Ovary (tissue), 9 donors: Measurements from ENCODE around the gene SPIB. TPM values are rescaled to one million over a fixed set of nuclear protein-coding genes. Genes with fewer than 3 reads are reported as not detected.

Source experiments
- DNase-seq, 5 donors: peaks; one replicate each; pipeline ENCODE4 v3.0.0-alpha.2; 2019 to 2020
- H3K27ac ChIP-seq, 2 donors: fragments of 200-600 bp; one replicate each; pipeline versions ENCODE4 v1.5.1 to v1.8.0; 2019 to 2022
- H3K27me3 ChIP-seq: fragments of 200-600 bp; one replicate; pipeline ENCODE4 v1.8.0; 2022
- H3K36me3 ChIP-seq: fragments of 200-600 bp; sonication (generic); one replicate; pipeline ENCODE4 v1.5.1; 2019
- H3K4me1 ChIP-seq: one replicate; pipeline ENCODE4 v1.8.1; 2013; ENCODE audit warnings: mild to moderate bottlenecking, moderate library complexity; ENCODE audit not compliant: insufficient read depth
- H3K4me3 ChIP-seq: fragments of 200-600 bp; sonication (generic); one replicate; pipeline ENCODE4 v1.5.1; 2017
- H3K9me3 ChIP-seq, 2 donors: fragments of 200-600 bp in 1 of 2; sonication (generic) in 1 of 2; one replicate each; pipeline versions ENCODE4 v1.5.1 to v1.8.1; 2013 to 2019; ENCODE audit warnings: mild to moderate bottlenecking in 1 of 2, moderate library complexity in 1 of 2
- CTCF ChIP-seq, 3 donors: fragments of 450-650 bp in 2 of 3; fragments of 200-600 bp in 1 of 3; IDR thresholded peaks; one replicate each; pipeline versions ENCODE4 v1.5.1 to v1.8.0; 2016 to 2022; ENCODE audit warnings: antibody characterized with exemption in 3 of 3, mild to moderate bottlenecking in 1 of 3
- EP300 ChIP-seq: sonication (generic); formaldehyde crosslinking; IDR thresholded peaks from one replicate; pipeline ENCODE4 v1.6.1; 2017; ENCODE audit warnings: antibody characterized with exemption
- POLR2A ChIP-seq: fragments of 450-650 bp; IDR thresholded peaks from one replicate; pipeline ENCODE4 v1.6.1; 2017; ENCODE audit warnings: antibody characterized with exemption, mild to moderate bottlenecking, moderate library complexity
- WGBS, 3 donors: extraction: QIAGEN DNeasy Blood & Tissue Kit in 1 of 3; methylation state at CpG; one replicate each; pipeline versions ENCODE4 v1.1.5 to v1.1.7; 2013 to 2017; 5-methylcytosine and 5-hydroxymethylcytosine counted together
- intact Hi-C, 4 donors: fragments of 100-400 bp; cut with DNase I; formaldehyde crosslinking; loops; one replicate each; pipeline versions ENCODE4 v1.11.0 to v1.15.1; 2022 to 2023
- polyA plus RNA-seq, 2 donors: library from polyadenylated mRNA; stranded (reverse); fragments of 200-250 nt in 1 of 2; fragments of 350-450 nt in 1 of 2; fragmentation: Illumina TruSeq in 1 of 2; extraction: RNeasy Lipid Tissue Mini Kit (QIAGEN cat#74804) in 1 of 2; gene quantifications; one replicate each; pipeline ENCODE4 v1.2.3, GENCODE V29; 2013 to 2014
- total RNA-seq, 7 donors: library from RNA; depleted of rRNA in 2 of 7; stranded (reverse); fragments of >200 nt in 2 of 7; fragmentation: NEBNext Ultra II Directional in 3 of 7; extraction: Animal tissue kit (Norgen Biotek cat#: 25700) in 3 of 7; gene quantifications; one replicate each; pipeline versions ENCODE4 v1.1.0 to v1.2.4, GENCODE V29; 2016 to 2023
- donor health status: DM: no; HTN: no; CAD: no; lungs with moderate emphysema.
- donor health status: DM: no; HTN: no; CAD: no.
- donor health status: Bipolar disorder and iron deficiency.
- donor health status: DM: yes; HTN: yes; CAD: no.
- donor health status: DM: no; HTN: no; CAD: no.
- donor health status: DM: yes; HTN: yes; CAD: no.

Gene SPIB
- total and polyA plus RNA-seq, 9 donors = 0.12 to 0.46 (median 0.25) TPM; not detected in 5

DNA sequence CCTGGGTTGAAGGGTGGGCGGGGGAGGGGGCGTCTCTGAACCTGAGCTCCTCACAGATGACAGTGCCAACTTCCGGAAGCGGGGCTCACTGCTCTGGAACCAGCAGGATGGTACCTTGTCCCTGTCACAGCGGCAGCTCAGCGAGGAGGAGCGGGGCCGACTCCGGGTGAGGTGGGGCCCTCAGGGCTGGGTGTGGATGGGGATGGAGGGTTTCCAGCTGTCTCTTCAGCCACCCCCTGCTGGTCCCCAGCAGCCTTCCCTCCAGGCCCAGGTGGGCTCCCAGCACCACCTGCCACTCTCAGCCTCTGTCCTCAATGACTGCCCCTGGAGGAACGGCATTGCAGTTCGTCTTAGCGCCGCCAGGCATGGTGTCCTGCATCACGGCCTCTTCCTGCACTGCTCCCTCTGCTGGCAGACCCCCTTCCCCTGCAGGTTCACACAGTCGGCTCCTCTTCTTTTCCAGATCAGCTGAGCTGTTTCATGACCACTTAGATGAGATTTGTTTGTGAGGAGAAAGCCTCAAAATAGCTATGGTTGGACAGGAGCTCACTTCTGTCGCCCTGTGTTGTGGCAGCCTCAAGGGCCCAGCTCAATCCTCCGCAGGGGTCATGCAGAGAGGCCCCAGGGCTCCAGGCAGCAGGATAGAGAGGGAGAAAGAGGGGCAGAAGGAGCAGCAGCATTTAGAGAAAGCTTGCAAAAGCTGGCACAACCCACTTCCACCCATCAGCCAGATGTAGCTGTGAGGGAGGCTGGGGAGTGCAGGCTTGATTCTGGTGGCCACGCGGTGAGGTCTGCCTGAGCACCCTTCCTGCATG is 60.4 kb downstream of the SPIB start:
- Histone ChIP-seq H3K27ac (peak overlapping the region in 1 of 2 donors; percentile 20), H3K9me3 (no peaks in the 10 kb centered on the region), H3K4me3 (no peak overlapping the region), H3K27me3 (no peaks in the 10 kb centered on the region), H3K36me3 (no peaks in the 10 kb centered on the region), H3K4me1 (peaks cover 15% of the 10 kb centered on the region)
- no peak for DNase-seq
- no peak for TF ChIP-seq CTCF (IDR thresholded peaks at IDR 0.05)
- TF ChIP-seq EP300 = no peak
- no peak for TF ChIP-seq POLR2A
- 81 to 87% (median 86%) methylated on average over 19 of the region's 19 CpGs for WGBS, 3 donors
- intact Hi-C loops = loop anchor here in 1 of 4 donors (5.0 kb wide), 1 partner anchor 102 kb away; the partner anchor contains the start of gene NR1H2

DNA sequence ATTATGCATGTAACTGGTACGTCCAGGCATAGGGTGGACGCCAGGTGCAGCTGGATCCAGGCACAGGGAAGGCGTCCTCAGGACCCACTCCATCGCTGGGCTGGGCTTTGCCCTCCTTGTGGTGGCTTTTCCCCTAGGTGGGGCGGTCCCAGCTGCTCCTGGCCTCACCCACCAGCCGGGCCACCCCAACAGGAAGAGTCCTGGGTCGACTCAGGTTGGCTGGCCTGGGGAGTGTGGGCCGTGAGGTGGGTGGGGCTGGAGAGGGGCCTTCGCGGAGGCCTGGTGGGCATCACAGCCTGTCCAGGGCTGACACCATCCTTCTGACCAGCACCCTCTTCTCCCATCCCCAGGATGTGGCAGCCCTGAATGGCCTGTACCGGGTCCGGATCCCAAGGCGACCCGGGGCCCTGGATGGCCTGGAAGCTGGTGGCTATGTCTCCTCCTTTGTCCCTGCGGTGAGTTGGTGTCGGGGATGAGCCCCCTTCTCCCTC is 61.1 kb downstream of the SPIB start:
- 87 to 92% (median 92%) methylated on average over 12 to 16 of the region's 16 CpGs for WGBS, 3 donors
- H3K27me3 ChIP-seq = no peaks in the 10 kb centered on the region
- no peak for DNase-seq
- H3K4me1 ChIP-seq = peaks cover 15% of the 10 kb centered on the region
- no peak overlapping the region for H3K4me3 ChIP-seq
- no peaks in the 10 kb centered on the region for H3K36me3 ChIP-seq
- no peak overlapping the region for H3K27ac ChIP-seq
- no peaks in the 10 kb centered on the region for H3K9me3 ChIP-seq
- TF ChIP-seq EP300 (no peak), CTCF (IDR thresholded peaks at IDR 0.05) (no peak), POLR2A (no peak)
- intact Hi-C loops = loop anchor here in 1 of 4 donors (5.0 kb wide), 1 partner anchor 103 kb away; the partner anchor contains the start of gene NR1H2

GRCh38 chr19:50480281-50481111 is 61.8 kb downstream of the SPIB start:
- Histone ChIP-seq H3K9me3 (no peaks in the 10 kb centered on the region), H3K36me3 (no peaks in the 10 kb centered on the region), H3K4me1 (peaks cover 15% of the 10 kb centered on the region), H3K4me3 (no peak overlapping the region), H3K27me3 (no peaks in the 10 kb centered on the region), H3K27ac (no peak overlapping the region)
- DNase-seq = no peak
- 84 to 88% (median 88%) methylated on average over 36 to 37 of the region's 37 CpGs for WGBS, 3 donors
- intact Hi-C loops = no loop called here
- TF ChIP-seq POLR2A = no peak
- no peak for TF ChIP-seq EP300
- TF ChIP-seq CTCF (IDR thresholded peaks at IDR 0.05) = no peak

Other genes starting within 250 kb of the SPIB start
- gene MYH14, start 215.3 kb upstream of the SPIB start, total RNA-seq = 10 to 100 TPM in 3 of 7 donors, 1 to 10 TPM in 2, under 1 TPM in 2; 0.23 to 82.1 (median 7.4) TPM
- under 1 TPM; 0.31 to 0.48 TPM for gene MYH14, start 215.3 kb upstream of the SPIB start, polyA plus RNA-seq
- gene KCNC3, start 89.6 kb upstream of the SPIB start, total RNA-seq = 10 to 100 TPM in 1 of 7 donors, 1 to 10 TPM in 3, under 1 TPM in 3; 0.28 to 10.2 (median 2.2) TPM
- gene KCNC3, start 89.6 kb upstream of the SPIB start, polyA plus RNA-seq = under 1 TPM; 0.19 to 0.45 TPM
- gene NAPSA, start 53.3 kb upstream of the SPIB start, total RNA-seq = 1 to 10 TPM in 4 of 7 donors, under 1 TPM in 3; 0.61 to 2.7 (median 1.0) TPM
- gene NAPSA, start 53.3 kb upstream of the SPIB start, polyA plus RNA-seq = under 1 TPM; 0.40 to 0.87 TPM
- 10 to 100 TPM; 58.6 to 84.2 (median 62.3) TPM for gene NR1H2, start 42.5 kb upstream of the SPIB start, total RNA-seq
- gene NR1H2, start 42.5 kb upstream of the SPIB start, polyA plus RNA-seq = 10 to 100 TPM; 11.5 to 72.1 TPM
- 10 to 100 TPM in 6 of 7 donors, 1 to 10 TPM in 1; 7.5 to 25.2 (median 20.3) TPM for gene POLD1, start 34.6 kb upstream of the SPIB start, total RNA-seq
- 10 to 100 TPM in 1 of 2 donors, under 1 TPM in 1; 0.52 to 14.4 TPM for gene POLD1, start 34.6 kb upstream of the SPIB start, polyA plus RNA-seq
- under 1 TPM in 3 of 7 donors, not detected in 4; 0.05 to 0.12 (median 0.08) TPM for gene MYBPC2, start 14.0 kb downstream of the SPIB start, total RNA-seq
- gene MYBPC2, start 14.0 kb downstream of the SPIB start, polyA plus RNA-seq = under 1 TPM in 1 of 2 donors, not detected in 1; 0.28 TPM
- 100 to 1,000 TPM in 3 of 7 donors, 10 to 100 TPM in 4; 50.4 to 132 (median 96.7) TPM for gene EMC10, start 57.6 kb downstream of the SPIB start, total RNA-seq
- 100 to 1,000 TPM in 1 of 2 donors, 10 to 100 TPM in 1; 27.6 to 113 TPM for gene EMC10, start 57.6 kb downstream of the SPIB start, polyA plus RNA-seq
- gene GARIN5A, start 57.9 kb downstream of the SPIB start, total RNA-seq = 10 to 100 TPM in 1 of 7 donors, 1 to 10 TPM in 6; 2.1 to 10.3 (median 3.3) TPM
- 1 to 10 TPM in 1 of 2 donors, under 1 TPM in 1; 0.47 to 4.3 TPM for gene GARIN5A, start 57.9 kb downstream of the SPIB start, polyA plus RNA-seq
- gene JOSD2, start 92.3 kb downstream of the SPIB start, total RNA-seq = 10 to 100 TPM; 15.0 to 28.9 (median 21.8) TPM
- gene JOSD2, start 92.3 kb downstream of the SPIB start, polyA plus RNA-seq = 10 to 100 TPM in 1 of 2 donors, not detected in 1; 42.5 TPM
- not detected for gene ASPDH, start 95.0 kb downstream of the SPIB start, total RNA-seq
- not detected for gene ASPDH, start 95.0 kb downstream of the SPIB start, polyA plus RNA-seq
- gene LRRC4B, start 149.5 kb downstream of the SPIB start, total RNA-seq = 1 to 10 TPM; 1.2 to 7.9 (median 2.5) TPM
- 1 to 10 TPM in 1 of 2 donors, under 1 TPM in 1; 0.12 to 5.6 TPM for gene LRRC4B, start 149.5 kb downstream of the SPIB start, polyA plus RNA-seq
- under 1 TPM in 1 of 7 donors, not detected in 6; 0.08 TPM for gene SYT3, start 220.9 kb downstream of the SPIB start, total RNA-seq
- under 1 TPM; 0.10 to 0.32 TPM for gene SYT3, start 220.9 kb downstream of the SPIB start, polyA plus RNA-seq
- 10 to 100 TPM in 1 of 7 donors, 1 to 10 TPM in 3, not detected in 3; 1.1 to 12.6 (median 2.1) TPM for gene C19orf81, start 230.5 kb downstream of the SPIB start, total RNA-seq
- not detected for gene C19orf81, start 230.5 kb downstream of the SPIB start, polyA plus RNA-seq